RCC 7860 (cell line): ENCODE measurements around the gene CASKIN2.

Source experiments
- DNase-seq: peaks from one replicate; pipeline ENCODE4 v3.0.0-alpha.2; 2015; ENCODE audit warnings: low spot score
- FAIRE-seq: peaks from 2 replicates; lab custom pipeline; 2012; peaks lifted over from hg19 to GRCh38; lab: Jason Lieb, UNC

The CASKIN2 gene

GRCh38 chr17:75515496-75516254 lies at the start of gene CASKIN2:
Gene CASKIN2, minus strand, starts transcription at chr17:75515537. Its CDS starts 1,733 bp downstream, at chr17:75513804.
- DNase-seq (peak; percentile 80), FAIRE-seq (no peak)

- FAIRE-seq: no peak
- DNase-seq: no peak
Measured at GRCh38 chr17:75565066-75565465, 49.7 kb upstream of the CASKIN2 start.

- FAIRE-seq (no peak), DNase-seq (no peak)
Measured at GRCh38 chr17:75564195-75564594, 48.9 kb upstream of the CASKIN2 start.

- FAIRE-seq (no peak), DNase-seq (no peak)
Measured at GRCh38 chr17:75563063-75563758, 47.9 kb upstream of the CASKIN2 start.

- DNase-seq: peak; percentile 52
- FAIRE-seq: peak; percentile 86
Measured at GRCh38 chr17:75561927-75562603, 46.7 kb upstream of the CASKIN2 start.

- no peak for FAIRE-seq
Measured at GRCh38 chr17:75559958-75560533, 44.7 kb upstream of the CASKIN2 start.

DNA sequence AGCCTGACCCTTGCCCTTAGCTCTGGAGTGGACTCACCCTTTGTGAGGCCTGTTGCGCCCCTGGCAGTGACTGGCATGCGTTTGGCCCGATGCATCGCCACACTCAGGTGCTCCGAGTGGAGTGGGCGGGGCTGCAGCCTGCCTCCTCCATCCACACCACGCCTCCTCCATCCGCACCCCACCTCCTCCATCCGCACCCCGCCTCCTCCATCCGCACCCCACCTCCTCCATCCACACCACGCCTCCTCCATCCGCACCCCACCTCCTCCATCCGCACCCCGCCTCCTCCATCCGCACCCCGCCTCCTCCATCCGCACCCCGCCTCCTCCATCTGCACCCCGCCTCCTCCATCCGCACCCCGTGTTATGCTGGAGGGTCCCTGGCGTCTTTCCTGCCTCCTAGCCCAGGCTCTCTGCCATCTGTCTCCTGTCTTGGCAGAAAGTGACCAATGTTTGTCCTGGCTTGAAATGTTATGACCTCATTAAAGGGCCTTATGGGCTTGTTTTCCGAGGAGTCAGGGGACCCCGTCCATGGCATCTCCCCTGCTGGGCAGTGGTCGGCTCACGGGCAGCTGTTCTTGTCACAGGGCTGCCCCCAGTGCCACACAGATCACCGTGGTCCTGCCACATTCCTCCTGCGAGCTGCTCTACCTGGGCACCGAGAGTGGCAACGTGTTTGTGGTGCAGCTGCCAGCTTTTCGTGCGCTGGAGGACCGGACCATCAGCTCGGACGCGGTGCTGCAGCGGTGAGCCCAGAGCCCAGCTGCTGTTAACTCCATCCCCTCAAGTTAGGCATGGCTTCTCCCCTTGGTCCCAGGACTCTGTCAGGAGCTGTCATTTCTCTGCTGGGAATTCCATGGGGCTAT lies 43.6 kb upstream of the CASKIN2 start:
- DNase-seq (no peak), FAIRE-seq (no peak)

More at GRCh38 chr17:75559958-75560533, 44.7 kb upstream of the CASKIN2 start:
- DNase-seq: no peak

DNA sequence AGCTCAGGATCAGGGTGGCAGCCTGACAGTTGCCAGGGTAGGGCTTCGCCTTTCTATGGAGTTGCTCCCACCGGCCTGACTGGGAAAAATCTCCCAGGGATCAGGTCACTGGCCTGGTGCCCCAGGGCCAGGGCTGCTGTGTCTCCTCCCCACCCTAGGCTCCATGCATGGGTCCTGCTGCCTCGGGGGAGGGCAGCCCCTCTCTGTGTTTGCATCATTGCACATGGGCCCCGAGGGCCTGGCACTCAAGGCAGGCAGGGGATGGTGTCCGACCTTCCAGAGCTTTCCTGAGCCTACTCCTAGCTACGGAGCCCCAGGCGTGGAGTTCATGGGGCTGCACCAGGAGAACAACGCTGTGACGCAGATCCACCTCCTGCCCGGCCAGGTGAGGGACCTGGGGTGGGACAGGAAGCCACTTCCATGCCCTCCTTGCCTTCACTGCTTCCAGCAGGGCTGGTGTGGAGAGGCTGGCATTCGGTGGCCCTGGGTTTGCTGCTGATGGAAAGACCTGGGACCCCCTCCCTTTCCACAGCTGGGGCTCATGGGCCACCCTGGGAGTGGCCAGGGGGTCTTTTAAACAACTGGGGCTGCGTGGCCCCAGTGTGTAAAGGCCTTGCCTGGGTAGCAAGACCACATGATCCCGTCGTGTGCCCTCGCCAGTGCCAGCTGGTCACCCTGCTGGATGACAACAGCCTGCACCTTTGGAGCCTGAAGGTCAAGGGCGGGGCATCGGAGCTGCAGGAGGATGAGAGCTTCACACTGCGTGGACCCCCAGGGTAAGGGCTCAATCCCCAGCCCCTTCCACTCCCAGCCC lies 42.7 kb upstream of the CASKIN2 start:
- FAIRE-seq (no peak), DNase-seq (no peak)

GRCh38 chr17:75557075-75557851 lies 41.9 kb upstream of the CASKIN2 start:
- FAIRE-seq: peak; percentile 94
- DNase-seq: peak; percentile 97

DNA sequence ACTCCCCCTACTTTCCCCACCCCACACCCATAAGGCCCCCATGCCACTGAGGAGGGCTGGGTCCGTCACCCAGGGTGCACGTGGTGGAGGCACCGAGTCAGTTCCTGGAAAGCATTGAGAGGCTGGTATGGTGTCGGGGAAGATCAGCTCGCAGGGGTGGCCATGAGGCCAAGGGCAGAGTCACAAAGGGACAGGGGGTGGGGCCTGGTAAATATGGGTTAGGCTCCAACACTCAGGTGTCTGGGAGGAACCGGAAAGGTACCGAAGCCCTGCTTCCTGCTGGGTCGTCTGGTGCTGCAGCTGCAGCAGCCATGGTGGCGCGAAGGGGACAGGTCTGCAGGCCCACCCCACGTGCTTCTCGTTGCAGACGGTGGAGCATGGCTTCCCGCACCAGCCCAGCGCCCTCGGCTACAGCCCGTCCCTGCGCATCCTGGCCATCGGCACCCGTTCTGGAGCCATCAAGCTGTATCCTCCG lies 40.4 kb upstream of the CASKIN2 start:
- DNase-seq: no peak
- FAIRE-seq: no peak

DNA sequence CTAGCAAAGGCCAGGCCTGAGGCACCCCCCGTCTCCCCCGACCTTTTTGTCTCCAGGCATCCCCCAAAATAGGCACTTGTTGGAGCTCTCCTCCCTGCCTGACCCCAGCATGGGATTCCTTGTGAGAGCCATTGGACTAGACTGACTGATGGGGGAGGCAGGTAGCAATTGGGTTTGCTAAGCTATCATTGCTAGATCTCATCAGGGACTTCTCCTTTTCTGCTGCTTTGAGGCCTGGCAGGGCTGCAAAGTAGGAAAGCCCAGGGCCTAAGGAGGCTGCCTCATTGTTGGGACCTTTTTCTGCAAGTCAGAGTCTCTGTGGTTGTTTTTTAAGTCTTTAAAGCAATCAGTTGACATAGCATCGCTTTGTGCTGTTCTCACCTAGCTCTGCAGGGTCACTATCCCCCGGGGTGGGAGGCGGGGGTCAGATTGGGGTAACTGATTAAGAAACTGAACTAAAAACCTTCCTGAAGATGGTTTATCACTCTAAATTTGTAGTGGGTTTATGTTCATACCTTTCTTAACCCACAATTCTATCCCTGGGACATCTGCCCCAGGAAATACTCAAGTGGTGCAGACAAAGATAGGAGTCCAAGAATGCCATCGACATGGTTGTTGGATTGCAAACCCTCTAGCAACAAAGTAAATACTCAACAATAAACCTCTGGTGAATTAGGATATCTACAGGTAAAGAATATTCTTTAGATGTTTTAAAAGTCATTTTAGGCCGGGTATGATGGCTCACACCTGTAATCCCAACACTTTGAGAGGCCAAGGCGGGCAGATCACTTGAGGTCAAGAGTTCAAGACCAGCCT lies 38.2 kb upstream of the CASKIN2 start:
- no peak for FAIRE-seq
- DNase-seq: no peak

DNA sequence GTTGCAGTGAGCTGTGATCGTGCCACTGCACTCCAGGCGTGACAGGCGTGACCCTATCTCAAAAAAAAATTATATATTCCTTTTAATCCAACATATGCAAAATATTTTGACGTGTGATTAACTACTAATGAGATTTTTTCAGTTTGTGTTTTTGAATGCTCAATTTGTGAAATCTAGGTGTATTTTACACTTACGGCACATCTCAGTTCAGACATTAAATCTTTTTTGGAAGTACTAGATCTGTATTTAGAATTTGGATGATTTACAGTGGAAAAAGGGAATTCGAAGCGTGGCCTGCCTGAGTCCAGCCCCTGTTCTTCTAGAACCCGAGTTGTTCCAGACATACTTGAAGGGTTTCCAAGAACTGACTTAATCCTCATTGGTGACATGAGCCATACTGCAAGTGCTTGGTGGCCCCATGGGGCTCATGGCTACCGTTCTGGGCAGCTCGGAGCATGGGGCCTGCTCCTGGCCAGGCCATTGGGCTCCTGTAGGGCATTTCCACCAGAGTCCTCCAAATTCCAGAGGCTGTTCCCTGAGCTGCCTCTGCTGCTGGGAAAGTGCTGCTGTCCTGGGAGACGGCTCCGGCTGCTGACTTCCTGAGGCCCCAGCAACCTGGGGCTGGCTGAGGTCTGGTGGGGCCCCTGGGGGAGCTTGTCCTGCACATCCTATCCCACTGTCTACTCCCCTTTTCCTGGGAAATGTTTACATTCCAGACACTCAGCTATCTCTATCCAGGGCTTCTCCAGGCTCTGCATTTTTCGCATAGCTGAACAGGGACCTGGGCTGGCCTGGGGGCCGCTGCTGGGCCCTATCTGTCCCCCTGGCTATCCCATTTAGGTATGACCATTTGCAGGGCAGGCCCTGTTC lies 37.3 kb upstream of the CASKIN2 start:
- no peak for FAIRE-seq

DNA sequence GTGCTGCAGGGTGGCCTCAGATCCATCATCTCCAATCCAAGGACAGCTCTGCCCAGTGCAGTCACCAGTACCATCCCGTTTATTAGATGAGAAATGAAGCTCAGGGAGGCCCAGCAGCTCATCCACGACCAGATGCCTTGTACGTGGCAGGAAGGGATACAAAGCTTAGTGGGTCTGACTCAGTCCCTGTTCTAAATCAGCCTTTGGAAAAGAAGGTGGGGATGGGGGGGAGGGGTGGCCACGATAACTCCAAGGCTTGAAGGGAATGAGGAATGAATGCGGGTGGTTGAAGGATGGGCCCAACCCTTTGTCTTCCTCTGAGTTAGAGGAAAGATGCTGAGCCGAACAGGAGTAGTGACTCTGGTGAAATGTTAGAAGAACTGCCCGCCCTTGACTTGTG lies 35.9 kb upstream of the CASKIN2 start:
- FAIRE-seq: no peak
- DNase-seq: peak; percentile 24

More for the DNA sequence above, 37.3 kb upstream of the CASKIN2 start:
- peak; percentile 11 for DNase-seq

DNA sequence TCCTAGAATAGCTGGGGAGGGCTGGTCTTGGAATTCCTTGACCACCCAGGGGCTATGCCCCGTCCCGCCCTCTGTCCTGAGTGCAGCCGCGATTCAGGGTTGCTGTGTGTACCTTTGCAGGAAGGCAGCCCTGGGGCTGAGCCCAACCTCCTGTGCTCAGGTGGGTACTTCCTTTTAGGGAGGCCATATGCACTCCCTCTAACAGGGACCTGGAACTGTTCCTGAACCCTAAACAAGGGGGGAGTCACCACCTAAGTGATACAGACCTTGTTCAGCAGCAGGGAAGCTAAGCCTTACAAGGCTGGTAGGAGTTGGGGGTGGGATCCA lies 34.8 kb upstream of the CASKIN2 start:
- no peak for DNase-seq
- no peak for FAIRE-seq

DNA sequence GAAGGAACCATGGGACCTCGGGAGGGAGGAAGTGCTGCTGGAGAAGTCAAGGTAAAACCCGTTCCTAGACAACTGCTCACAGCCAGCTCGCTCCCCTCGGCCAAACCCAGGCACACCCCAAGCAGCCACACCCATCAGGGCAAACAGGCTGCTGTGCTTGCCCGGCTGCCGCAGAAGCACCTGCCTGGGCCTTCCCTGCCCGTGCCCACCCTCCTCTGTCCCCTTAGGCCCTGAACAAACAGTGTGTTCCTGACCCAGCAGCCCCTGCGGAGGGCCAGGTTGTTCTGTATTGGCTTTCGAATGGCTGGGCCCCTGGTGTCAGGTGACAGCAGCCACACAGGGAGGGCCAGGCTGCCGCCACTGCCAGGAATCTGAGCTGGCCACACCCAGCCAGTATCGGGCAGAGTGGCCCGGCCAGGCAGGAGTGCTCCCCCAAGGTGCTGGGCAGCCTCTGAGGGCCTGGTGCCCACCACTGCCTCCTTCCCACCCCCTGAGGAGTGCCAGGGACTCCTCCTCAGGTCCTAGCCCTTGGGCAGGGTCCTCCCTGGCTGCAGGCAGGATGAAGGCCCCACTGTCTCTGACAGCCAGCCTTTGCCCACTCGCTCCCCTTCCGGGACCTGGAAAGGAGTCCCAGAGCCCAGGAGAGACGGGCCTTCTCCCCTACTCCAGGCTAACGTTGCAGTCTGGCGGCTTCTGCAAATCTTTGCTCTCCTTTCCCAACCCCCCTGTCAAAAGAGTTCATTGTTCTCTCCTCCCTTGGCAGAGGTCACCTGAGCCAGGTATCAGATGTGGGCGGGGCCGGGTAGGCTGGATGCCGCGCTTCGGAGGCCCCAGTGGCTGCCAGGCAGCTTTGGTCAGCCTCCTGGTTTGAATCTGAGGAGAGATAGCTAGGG lies 34.2 kb upstream of the CASKIN2 start:
- DNase-seq (no peak), FAIRE-seq (no peak)

GRCh38 chr17:75548813-75549212 lies 33.5 kb upstream of the CASKIN2 start:
- no peak for FAIRE-seq
- DNase-seq: no peak
